ENCODE results near the gene IRF1.

IRF1 gene

DNA sequence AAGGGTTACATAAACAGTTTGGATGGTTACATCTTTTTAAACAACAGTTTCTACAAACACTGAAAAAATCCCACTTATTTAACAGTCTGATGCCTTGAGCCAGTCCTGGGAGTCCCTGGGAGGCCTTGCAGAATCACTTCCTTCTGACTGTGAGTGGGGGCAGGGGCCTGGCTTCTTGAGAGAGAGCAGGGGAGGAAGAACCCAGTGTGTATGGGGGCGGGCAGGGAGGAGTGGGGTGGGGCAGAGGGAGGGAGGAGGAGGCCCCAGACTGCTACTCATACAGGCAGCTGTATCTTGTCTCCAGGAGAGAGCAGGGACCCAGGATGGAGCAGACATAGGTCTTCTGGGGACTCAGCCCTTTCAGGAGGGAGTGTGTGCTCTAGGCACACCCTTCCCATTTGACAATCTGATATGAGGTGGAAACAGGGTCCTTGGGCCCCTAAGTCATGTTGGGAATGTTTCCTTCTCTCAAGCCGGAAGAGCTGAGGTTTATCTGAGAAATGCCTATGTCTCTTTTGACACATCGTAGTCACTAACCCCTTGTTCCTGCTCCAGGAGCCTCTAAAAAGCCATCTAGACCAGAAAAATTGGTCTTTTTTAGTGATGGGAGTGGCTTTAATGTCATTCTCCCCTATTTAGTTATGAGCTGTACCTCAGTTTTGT, 52.8 kb downstream of the IRF1 start:
- peak; percentile 51 for DNase-seq

DNA sequence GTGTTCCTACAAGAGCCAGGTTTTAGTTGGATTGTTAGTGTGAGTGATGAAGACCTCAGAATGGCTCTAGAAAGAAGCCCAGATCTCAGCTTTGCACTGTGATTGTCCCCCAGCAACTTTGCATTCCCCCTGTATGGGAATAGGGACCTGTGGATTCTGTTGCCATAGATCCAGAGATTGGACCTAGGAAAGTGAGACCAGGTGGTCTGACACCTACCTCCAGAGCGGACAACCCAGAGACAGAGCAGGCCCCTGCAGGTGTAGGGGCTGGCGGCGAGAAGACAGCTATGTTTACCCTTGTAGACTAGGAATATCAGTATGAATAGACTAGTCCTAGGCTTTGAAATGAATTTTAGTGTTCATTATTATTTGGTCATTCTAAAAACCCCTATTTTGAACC, 53.6 kb downstream of the IRF1 start:
- DNase-seq, result no peak

DNA sequence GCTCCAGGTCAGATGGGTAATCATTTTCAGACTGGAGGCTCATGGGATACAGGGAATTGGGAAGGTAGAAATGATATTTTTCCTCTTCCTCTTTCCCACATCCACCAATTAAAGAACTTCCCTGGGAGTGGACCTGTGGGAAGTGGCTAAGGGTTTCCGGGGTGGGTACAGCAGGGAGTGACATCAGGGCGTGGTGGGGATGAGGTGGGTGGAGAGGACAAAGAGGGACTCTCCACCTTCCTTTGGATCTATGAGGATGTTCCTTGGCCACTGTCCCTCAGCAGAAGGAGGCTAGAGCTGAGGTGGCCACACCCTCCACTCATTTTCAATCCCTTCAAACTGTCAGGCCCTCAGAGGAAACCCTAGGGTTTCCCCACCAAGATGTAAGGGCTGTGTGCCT, 54.7 kb downstream of the IRF1 start:
- DNase-seq, result no peak

DNA sequence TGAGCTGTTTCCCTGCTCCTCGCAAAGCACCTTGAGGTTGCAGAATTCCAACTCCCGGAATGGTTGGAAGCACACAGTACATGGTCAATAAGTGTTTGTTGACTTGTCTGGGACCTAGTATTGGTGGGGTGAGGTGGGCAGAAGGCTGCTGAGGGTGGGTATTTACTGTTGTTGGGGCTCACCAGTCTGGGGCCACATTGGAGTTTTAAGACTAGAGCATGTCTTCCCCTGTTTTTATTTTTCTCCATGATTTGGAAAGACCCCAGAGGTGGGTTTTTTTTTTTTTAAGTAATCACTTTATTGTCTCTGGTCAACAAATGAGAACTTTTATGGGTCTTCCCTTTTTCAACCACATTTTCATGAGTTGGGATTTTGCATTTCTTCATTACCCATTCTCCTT, 55.1 kb downstream of the IRF1 start:
- no peak for DNase-seq

DNA sequence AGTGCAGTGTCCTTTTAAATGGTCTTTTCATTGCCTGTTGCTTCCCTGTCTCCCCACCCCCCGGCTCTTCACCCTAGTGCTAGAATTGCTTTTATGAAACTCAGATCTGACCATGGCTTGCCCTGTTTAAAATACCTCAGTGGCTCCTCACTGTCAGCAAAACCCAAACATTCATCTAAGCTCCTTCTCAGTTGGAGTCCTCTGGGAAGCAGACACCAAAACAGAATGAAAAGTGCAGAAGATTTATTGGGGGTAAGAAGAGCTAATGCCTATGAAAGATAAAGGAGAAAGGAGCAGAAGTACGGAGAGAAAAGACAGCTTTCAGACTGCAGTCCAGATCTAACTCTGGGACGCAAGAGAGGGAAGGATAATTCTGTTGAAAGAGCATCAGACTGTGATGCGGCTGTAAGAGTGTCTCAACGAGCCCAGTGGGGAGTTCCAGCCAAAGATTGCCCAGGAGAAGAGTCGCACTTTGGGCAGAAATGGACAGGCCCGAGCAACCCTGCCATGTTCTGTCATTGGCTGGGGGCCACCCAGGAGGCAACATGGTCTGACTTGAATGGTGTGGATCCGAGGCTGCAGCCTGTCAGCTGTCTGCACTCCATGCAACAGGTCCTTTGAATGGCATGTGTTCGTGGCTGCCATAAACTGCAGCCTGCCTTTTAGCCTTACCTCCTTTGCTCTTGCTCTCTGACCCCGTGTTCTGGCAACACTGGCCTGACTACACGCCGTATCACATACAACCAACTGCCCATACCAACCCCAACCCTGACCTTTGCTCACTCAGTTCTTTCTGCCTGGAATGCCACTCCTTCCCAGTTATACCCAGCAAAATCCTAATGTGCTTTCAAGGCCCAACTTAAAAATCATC, 55.9 kb downstream of the IRF1 start:
- DNase-seq, result no peak

DNA sequence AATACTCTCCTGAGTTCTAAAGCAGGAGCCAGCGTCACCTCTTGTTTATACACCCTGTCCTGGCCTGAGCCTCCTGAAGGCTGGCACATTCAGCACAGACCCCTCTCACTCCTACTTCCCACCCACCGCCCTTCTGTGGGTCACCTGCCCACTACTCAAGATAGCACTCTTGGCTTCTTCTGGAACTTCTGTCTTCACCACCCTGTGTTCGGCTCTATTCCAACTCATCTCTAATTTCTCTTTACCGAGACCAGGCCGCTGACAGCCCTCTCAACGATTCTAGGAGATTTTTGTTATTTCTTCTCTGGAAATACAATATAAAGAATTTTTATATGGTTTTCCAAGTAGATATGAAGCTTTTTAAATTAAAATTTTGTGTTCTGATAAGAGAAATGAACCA, 57.4 kb downstream of the IRF1 start:
- DNase-seq, result no peak

DNA sequence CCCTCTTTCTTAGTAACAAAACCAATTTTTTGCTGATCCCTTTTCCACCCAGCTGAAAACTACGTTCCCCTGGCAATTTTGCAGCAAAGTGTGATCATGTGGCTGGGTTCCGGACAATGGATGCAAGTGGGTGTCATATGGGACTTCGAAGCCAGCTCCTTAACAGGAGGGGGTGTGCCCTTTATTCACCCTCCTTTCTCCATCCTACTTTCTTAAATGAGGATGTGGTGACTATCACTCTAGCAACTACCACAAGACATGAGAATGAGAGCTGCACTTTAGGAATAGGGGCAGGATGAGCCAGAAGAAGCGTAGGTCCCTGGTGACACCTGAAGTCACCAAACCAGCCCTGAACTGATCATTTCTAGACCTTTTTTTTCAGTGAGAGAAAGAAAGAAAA, 58.9 kb downstream of the IRF1 start:
- DNase-seq, result no peak
